ENCODE results near the gene ANTXRL.
"Not testable (repeated sequence)": the region's sequence is repeated elsewhere in the genome, so short reads cannot be mapped to it uniquely, and the experiment has no call there.

Gene ANTXRL

DNA sequence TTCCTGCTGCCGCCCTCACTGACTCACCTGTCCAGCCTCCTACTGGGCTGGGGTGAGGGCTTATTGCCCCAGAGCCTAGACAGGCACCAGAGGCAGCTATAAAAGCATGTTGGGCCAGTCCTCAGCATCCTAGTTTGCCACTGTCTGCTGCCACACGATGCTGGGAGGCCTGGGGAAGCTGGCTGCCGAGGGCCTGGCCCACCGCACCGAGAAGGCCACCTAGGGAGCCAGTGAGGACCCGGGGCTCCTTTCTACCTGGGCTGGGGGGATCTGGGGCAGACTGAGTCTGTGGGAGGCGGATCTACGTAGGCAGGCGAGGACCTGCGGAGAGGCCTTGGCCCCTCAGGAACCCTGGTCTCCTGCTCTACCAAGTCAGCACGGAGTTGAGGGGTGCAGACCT, 82.2 kb downstream of the ANTXRL start:
- ATAC-seq = not testable (repeated sequence)

DNA sequence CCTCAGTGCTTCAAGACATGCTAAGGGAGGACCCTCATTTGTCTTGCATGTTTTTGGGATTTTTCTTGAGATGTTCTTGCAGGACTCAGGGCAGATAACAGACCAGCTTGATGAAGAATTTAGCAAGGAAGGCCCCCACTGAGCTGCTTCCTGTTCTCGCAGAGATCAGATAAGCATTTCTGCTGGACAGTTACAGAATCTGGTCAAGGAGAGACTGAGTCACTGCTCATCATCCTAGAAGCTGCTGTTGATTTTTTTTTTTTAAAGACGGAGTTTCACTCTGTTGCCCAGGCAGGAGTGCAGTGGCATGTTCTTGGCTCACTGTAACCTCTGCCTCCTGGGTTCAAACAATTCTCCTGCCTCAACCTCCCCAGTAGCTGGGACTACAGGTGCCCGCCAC, 87.6 kb downstream of the ANTXRL start:
- not testable (repeated sequence) for ATAC-seq

DNA sequence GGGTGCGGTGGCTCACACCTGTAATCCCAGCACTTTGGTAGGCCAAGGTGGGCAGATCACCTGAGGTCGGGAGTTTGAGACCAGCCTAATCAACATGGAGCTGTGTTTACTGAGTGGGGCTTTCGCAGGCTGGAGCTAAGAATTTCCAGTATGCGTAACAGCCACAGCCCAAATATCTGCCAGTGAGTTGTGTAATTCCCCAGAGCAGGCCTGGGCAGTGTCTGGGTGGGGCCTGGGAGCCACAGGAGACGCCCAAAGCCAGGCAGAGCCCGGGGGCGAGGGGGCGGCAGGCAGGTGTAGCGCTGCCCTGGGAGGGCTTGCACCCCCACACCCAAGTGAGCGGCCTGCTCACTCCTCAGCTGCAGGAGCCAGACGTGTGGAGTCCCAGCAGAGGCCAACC, 88.6 kb downstream of the ANTXRL start, which contains the start of gene ANXA8L1:
TSS of gene ANXA8L1 (plus strand) at position 371 of the 400 bp plus-strand sequence. CDS start 76 bp downstream, outside the sequence.
- not testable (repeated sequence) for ATAC-seq

DNA sequence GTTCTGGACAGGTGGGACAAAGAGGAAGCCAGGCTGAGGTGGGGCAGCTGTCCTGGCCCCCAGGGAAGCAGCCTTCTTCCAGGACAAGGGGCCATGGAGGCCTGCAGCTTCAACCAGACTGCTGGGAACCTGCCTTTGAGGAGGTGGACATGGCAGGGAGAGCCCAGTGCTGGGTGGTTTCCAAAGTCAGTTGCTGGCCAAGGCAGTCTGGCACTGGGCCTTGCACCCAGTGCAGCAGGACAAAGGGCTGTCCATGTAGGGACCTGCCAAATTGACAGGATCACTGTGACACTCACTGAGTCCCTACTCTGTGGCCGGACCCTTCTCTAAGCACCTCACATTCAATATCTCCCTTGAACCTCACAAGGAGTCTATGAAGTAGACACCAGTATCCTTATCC, 90.2 kb downstream of the ANTXRL start:
- not testable (repeated sequence) for ATAC-seq

DNA sequence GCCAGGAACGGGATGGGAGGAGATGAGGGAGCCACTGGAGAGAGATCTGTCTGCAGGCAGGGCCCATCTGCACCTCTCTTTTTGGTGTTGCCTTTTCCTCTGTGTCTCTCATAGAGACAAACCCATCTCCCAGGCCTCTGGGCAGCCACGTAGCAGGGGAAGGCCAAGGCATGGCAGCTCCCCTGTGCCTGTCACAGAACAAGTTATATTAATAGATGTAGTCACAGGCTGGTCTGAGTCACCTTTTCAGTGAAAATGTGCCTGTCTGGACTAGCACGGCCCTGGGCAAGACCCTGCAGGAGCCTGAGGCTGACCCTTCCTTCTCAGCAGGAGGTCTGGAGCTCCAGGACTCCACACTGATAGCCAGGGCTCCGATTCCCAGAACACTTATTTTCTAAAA, 90.9 kb downstream of the ANTXRL start:
- ATAC-seq = not testable (repeated sequence)

DNA sequence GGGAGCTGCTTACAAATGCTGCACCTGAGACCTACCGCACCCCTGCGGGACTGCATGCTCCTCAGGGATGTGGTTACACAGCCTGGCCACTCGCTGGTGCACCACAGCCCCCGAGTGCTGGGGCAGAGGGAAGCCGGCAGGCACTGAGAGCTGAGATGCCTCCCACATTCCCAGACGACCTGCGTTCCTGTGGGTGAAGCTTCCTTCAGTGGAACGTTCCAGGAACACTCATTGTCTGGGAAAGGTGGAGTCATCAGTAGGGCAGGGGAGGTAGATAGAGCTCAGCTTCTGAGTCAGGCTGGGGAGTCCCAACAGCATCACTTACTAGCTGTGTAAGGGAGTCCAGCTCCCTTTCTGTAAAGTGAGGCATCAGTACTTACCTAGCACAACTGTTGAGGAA, 91.3 kb downstream of the ANTXRL start:
- ATAC-seq = peak; percentile 21 to 57

DNA sequence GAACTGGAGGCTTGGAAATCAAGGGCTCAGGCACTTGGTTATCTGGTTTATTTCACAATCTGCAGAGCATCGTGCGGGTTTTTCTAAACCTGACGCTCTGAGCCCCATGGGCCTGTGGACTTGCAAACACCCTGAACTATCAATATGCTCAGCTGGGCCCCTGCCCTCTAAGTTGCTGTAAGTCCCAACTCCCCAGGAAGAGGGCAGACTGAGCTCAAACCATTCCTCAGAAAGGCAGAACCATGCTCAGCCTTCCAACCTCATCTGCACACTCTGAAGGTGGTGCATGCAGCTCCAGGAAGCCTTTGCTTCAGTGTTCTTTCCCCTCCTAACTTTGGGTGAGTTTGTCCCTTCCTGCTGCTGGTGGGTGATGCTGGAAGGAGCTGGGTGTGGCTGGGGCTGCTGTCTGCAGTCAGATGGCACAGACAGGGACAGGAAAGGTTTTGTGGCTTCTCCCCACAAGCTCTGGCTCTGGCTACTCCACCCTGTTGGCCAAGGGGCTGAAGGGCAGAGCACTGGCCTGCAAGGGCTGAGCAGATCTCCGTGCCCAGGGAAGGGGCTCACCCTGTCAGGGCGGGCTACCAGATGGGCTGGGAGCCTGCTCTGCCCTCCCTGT, 92.5 kb downstream of the ANTXRL start:
- ATAC-seq = not testable (repeated sequence)

Data from activated CD4-positive, CD25-positive, alpha-beta regulatory T cell treated with anti-CD3 and anti-CD28 coated beads, Interleukin-2, amount 50 U/mL, for 24 hours (primary cell).